ENCODE data around the gene CARNS1.

The CARNS1 gene, protein sequence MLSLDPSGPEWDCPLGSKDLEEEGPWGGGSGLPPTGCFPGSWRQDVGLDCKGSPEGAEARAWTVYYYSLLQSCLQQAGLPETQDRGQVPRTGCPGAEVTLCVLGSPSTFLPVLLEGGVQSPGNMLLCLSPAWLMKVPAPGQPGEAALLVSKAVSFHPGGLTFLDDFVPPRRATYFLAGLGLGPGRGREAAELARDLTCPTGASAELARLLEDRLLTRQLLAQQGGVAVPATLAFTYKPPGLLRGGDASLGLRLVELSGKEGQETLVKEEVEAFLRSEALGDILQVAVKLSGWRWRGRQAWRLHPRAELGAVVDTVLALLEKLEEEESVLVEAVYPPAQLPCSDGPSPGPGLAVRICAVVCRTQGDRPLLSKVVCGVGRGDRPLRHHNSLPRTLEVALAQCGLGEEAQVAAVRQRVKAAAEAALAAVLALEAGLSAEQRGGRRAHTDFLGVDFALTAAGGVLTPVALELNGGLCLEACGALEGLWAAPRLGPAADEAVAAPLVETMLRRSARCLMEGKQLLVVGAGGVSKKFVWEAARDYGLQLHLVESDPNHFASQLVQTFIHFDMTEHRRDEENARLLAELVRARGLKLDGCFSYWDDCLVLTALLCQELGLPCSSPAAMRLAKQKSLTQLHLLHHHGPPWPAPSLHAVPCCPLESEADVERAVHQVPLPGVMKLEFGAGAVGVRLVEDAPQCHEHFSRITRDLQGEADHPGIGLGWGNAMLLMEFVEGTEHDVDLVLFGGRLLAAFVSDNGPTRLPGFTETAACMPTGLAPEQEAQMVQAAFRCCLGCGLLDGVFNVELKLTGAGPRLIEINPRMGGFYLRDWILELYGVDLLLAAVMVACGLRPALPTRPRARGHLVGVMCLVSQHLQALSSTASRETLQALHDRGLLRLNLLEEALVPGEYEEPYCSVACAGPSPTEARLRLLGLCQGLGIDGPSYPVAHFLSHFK

GRCh38 chr11:67415501-67416304 lies at the start of gene CARNS1:
CARNS1 (plus strand) TSS chr11:67415678; CDS start chr11:67416200, 522 bp downstream.
- DNase-seq (ENCODE audit: low read depth in 2 of 2), result no peak

- DNase-seq (ENCODE audit: low read depth in 2 of 2), result no peak
These were observed 49.6 kb upstream of the CARNS1 start for GRCh38 chr11:67365736-67366444.

DNA sequence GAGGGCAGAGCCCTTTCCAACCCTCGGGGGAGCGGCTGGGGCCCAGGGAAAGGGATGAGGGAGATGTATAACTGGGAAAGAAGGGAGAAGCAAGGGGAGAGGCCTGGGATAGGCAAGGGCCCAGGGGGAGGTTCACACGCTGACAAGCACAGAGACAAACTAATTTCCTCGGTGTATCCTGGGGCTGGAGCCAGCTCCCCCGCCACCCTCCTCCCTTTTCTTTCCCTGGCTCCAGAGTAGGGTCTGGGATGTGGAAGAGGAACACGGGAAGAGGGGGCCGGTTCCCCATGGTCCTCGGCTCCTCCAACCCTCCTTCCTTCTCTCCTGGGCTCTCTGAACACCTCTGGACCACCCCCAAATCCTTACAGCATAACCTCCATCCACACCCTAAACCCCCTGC lies 48.9 kb upstream of the CARNS1 start:
- DNase-seq (ENCODE audit: low read depth in 2 of 2), result no peak

- no peak for DNase-seq (ENCODE audit: low read depth in 2 of 2)
These were observed 48.3 kb upstream of the CARNS1 start for GRCh38 chr11:67366961-67367760.

DNA sequence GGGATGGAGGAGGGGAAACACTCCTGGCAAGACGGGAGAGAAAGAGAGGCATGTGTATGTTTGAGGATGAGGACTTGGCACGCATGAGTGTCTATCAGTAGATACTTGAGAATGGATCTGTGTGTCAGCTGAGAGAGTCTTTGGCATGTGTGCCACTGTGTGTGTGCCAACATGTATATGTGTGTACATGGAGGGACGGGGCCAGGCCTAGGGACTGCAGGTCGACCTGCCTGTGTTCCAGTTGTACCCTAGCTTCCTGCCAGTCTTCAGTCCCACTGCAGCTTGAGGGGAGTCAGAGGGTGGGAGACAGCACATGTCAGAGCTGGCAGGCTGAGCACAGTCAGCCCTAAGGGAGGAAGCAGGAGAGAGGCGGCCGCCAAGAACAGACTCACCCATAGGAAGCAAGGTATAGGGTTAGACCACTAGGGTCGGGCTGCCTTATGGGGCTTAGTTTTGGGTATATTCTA lies 47.7 kb upstream of the CARNS1 start:
- no peak for DNase-seq (ENCODE audit: low read depth in 2 of 2)

DNA sequence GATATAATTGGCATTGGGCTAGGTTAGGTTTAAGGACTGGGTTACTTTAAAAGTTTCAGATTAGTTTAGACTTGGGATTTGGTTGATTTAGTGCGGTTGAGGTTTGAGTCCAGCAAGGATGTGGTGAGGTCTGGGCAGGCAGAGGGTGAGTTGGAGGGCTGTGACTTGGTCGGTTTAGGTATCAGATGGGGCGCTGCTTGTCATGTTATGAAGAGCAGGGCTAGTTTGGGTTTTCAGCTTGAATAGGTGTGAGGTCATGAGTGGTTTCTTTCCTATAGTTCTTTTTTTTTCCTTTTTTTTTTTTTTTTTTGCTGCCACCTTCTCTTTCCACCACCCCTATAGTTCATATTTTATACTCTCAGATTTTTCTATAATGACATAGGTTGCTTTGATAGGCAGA lies 46.9 kb upstream of the CARNS1 start:
- DNase-seq (ENCODE audit: low read depth in 2 of 2), result no peak

DNA sequence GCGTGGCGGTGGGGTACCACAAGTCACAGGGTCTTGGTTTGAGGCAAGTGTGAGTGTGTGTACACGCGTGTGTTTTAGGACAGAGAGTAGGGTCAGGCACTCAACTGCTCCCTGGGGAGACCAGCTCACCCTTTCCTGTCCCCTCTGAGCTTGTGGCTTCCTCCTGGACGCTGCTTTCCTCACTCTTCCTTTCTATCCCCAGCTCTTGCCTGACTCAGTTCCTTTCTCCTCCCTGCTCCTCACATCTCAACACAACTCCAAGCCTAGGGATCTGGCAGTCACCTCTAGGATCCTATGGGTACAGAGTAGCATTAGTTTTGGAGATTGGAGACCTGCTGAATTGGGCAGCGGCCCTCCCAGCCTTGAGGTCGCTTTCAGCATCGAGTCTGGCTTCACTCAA lies 46.2 kb upstream of the CARNS1 start:
- no peak for DNase-seq (ENCODE audit: low read depth in 2 of 2)

GRCh38 chr11:67369801-67370284 lies 45.6 kb upstream of the CARNS1 start:
- no peak for DNase-seq (ENCODE audit: low read depth in 2 of 2)

- no peak for DNase-seq (ENCODE audit: low read depth in 2 of 2)
These were observed 45.0 kb upstream of the CARNS1 start for GRCh38 chr11:67370351-67371076.

DNA sequence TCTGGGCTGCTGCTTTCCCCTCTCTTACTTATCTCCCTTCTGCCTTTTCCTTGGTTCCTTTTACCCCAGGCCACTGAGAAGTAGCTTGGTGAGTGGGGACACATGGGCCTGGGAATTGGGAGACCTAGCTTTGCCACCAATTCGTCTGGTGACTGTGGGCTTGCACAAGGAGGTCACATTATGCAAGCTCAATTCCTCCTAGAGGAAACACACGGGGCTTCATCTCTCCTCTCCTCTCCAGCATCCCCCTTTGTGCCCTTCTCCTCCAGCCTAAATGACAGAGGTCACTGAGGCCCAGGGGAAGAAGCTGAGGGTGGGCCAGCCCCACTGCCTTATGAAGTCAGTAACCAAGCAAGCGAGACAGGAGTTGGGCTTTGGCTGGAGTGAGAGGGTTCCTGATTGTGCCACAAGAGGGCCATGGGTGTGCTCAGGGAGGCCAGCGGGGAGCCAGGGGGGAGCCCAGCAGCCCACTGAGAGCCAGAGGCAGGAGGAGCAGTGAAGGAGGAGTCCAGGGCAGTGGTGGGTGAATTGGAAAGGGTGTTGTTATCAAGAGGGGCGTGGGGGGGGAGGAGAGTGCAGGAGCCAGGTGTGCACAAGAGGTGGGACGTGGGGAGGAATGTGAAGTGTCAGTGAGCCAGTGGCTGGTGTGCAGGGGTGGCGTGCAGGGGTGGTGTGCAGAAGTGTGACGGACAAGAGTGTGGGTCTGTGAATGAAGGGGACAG lies 44.1 kb upstream of the CARNS1 start:
- DNase-seq (ENCODE audit: low read depth in 2 of 2), result no peak

GRCh38 chr11:67371911-67372320 lies 43.6 kb upstream of the CARNS1 start:
- no peak for DNase-seq (ENCODE audit: low read depth in 2 of 2)

DNA sequence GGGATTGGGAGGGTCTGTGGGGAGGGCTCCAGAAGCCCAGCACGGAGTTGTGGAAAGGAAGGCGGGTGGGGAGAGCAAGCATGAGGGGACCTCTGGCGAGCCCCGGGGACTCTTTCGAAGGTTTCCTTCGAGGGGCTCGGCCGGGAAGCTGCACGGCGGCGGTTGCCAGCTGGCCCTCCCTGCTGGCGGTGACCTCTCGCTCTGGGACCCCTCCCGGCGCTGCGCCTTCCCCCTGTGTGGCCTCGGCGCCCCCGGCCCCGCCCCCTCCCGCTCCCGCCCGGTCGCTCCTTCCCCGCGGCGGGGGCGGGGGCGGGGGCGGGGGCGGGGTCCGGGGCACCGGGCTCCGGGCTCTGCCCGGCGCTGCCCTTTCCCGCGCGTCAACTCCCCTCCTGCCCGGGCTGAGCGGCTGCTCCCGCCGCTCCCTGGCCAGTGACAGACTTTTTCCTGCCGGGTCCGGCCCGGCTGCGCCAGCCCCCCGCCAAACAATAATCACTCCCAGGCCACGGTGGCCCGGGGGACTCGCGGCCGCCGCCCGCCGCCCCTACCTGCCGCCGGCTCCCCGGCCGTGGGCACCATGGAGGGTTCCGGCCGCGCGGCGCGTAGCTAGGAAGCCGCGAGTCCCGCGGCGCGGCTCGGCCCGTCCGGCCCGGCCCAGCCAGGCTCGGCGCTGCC lies 43.0 kb upstream of the CARNS1 start:
- DNase-seq (ENCODE audit: low read depth in 2 of 2), result no peak

DNA sequence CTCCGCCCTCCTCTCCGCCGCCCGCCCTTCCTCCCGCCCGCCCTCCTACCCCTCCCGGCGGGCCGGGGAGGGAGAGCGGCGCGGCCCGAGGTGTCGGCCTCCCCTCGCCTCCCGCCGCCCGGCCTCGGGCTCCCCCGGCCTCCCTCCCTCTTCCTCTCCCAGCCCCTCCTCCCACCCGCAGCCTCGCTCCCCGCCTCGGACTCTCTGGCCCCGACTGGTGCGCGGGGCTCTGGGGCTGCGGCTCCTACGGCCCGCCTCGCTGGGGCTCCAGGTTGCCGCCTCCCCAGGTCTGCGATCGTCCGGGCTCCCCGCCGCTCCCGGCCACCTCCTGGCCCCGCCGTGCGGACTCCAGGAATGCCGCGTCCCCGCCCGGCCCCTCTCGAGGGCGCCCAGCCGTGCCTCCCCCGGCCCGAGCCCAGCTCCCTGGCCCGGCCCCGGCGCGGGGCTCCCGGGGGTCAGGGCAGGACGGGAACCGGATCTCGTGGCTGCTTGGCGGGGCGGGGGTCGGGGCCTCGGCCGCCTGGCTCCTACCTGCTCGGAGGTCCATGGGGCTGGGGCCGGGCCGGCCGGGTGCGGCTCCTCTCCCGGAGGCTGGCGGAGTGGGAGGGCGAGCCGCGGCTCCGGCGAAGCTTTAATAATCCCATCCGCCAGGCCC lies 42.4 kb upstream of the CARNS1 start, which contains the start of gene CLCF1:
CLCF1 (minus strand) TSS at position 606 of the 655 bp plus-strand sequence; CDS start at position 547, 59 bp downstream.
- no peak for DNase-seq (ENCODE audit: low read depth in 2 of 2)

DNA sequence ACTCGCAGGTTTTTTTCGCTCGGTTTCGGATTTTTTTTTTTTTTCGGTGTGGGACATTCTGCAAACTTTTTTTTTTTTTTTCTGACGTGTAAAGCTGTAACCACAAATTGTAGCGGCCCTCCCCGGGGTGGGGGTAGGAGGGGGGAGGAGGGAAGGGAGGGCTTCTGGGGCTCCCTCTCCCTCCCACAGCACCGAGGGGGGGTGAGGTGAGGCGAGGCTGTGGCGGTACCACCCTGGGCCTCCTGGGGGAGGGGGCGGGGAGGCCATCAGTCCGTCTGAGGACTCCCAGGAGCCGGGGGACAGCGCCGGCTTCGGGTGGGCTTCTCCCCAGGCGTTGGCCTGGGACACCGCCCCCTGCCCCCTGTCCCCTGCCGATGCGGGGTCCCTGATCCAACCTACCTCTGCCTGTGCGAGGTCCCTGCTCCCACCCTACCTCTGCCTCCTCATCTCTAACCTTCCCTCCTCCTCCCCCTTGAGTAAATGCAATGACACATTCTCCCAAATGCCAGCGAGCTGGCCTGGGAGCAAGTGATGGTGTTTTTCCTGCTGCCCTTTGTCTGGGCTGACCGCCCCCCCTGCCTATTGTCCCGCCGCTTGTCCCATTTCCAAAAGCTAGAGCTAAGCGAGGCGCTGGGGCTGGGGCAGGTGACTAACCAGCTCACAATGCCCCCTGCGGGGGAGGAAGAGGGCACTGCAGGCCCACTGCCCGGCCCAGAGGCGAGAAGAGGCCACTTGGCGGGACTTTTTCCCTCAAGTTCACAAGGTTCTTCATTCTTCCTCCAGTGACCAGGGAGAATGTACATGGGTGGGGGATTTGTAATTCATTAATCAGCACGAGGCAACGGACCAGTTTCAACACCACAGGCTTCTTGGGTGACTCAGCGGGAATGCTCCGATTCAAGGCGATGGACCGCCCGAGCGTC lies 41.6 kb upstream of the CARNS1 start:
- no peak for DNase-seq (ENCODE audit: low read depth in 2 of 2)

- no peak for DNase-seq (ENCODE audit: low read depth in 2 of 2)
These were observed 40.8 kb upstream of the CARNS1 start for GRCh38 chr11:67374571-67375281.

All from stimulated activated CD4-positive, alpha-beta T cell treated with anti-CD3 and anti-CD28 coated beads, Interleukin-15, amount 100 ng/mL, for 48 hours (primary cell).